Stomach (tissue), 4 donors: Measurements from ENCODE around the gene OR14I1.
A peak's percentile ranks its signal among the peaks of the same experiment; 100 is the strongest.

Experiments used
- POLR2AphosphoS5 ChIP-seq, 3 donors: sonication (generic); formaldehyde crosslinking; IDR thresholded peaks; one replicate each; pipeline ENCODE4 v1.6.1; 2016; ENCODE audit warnings: antibody characterized with exemption in 3 of 3
- TF ChIP-seq, protein P1 (sequence below), 7 experiments: fragments of 450-650 bp in 4 of 7; fragments of 200-600 bp in 3 of 7; sonication (generic) in 3 of 7; IDR thresholded peaks; one replicate each; pipeline ENCODE4 v1.5.1; 2016 to 2019; ENCODE audit warnings: antibody characterized with exemption in 7 of 7, control low read depth in 2 of 7, mild to moderate bottlenecking in 1 of 7

GRCh38 chr1:248696261-248696660, 6.3 kb downstream of the OR14I1 start:
- TF ChIP-seq, protein P1, sequence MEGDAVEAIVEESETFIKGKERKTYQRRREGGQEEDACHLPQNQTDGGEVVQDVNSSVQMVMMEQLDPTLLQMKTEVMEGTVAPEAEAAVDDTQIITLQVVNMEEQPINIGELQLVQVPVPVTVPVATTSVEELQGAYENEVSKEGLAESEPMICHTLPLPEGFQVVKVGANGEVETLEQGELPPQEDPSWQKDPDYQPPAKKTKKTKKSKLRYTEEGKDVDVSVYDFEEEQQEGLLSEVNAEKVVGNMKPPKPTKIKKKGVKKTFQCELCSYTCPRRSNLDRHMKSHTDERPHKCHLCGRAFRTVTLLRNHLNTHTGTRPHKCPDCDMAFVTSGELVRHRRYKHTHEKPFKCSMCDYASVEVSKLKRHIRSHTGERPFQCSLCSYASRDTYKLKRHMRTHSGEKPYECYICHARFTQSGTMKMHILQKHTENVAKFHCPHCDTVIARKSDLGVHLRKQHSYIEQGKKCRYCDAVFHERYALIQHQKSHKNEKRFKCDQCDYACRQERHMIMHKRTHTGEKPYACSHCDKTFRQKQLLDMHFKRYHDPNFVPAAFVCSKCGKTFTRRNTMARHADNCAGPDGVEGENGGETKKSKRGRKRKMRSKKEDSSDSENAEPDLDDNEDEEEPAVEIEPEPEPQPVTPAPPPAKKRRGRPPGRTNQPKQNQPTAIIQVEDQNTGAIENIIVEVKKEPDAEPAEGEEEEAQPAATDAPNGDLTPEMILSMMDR (IDR thresholded peaks at IDR 0.05), result peak in 1 of 7 experiments; percentile 12
- TF ChIP-seq POLR2AphosphoS5 (IDR thresholded peaks at IDR 0.05), result no peak
